NCI-H1092 treated with DMSO at 0.1 percent for 48 hours (cell line): Measurements from ENCODE around the gene HEPACAM2.

Source experiments
- DNase-seq: peaks from one replicate; lab custom pipeline; 2025; lab: John Stamatoyannopoulos, UW

The HEPACAM2 gene

GRCh38 chr7:93202594-93203250, 23.5 kb downstream of the HEPACAM2 start:
- peak; percentile 32 for DNase-seq

- no peak for DNase-seq
Measured at GRCh38 chr7:93198472-93198871, 27.8 kb downstream of the HEPACAM2 start.

- no peak for DNase-seq
Measured at GRCh38 chr7:93196336-93196735, 29.9 kb downstream of the HEPACAM2 start.

- no peak for DNase-seq
Measured at GRCh38 chr7:93194386-93194785, 31.9 kb downstream of the HEPACAM2 start.

GRCh38 chr7:93188870-93189634, 37.2 kb downstream of the HEPACAM2 start:
- DNase-seq, result no peak

- DNase-seq, result no peak
Measured at GRCh38 chr7:93185303-93186027, 40.8 kb downstream of the HEPACAM2 start.

GRCh38 chr7:93179173-93179572, 47.1 kb downstream of the HEPACAM2 start:
- no peak for DNase-seq

- peak; percentile 73 for DNase-seq
Measured at GRCh38 chr7:93178213-93178612, 48.1 kb downstream of the HEPACAM2 start.

- DNase-seq, result no peak
Measured at GRCh38 chr7:93176992-93177580, 49.2 kb downstream of the HEPACAM2 start.

GRCh38 chr7:93175219-93175618, 51.0 kb downstream of the HEPACAM2 start:
- DNase-seq, result no peak

- no peak for DNase-seq
Measured at GRCh38 chr7:93172683-93173082, 53.6 kb downstream of the HEPACAM2 start.

GRCh38 chr7:93171606-93172226, 54.6 kb downstream of the HEPACAM2 start:
- no peak for DNase-seq

- no peak for DNase-seq
Measured at GRCh38 chr7:93165447-93165846, 60.8 kb downstream of the HEPACAM2 start.

- DNase-seq, result no peak
Measured at GRCh38 chr7:93164766-93165165, 61.5 kb downstream of the HEPACAM2 start.

GRCh38 chr7:93161181-93161762, 65.0 kb downstream of the HEPACAM2 start:
- no peak for DNase-seq

- no peak for DNase-seq
Measured at GRCh38 chr7:93160410-93160809, 65.9 kb downstream of the HEPACAM2 start.

GRCh38 chr7:93159490-93159889, 66.8 kb downstream of the HEPACAM2 start:
- DNase-seq, result no peak

- DNase-seq, result no peak
Measured at GRCh38 chr7:93156884-93157283, 69.4 kb downstream of the HEPACAM2 start.

GRCh38 chr7:93150200-93150835, 76.0 kb downstream of the HEPACAM2 start:
- no peak for DNase-seq

GRCh38 chr7:93148727-93149126, 77.5 kb downstream of the HEPACAM2 start:
- no peak for DNase-seq

GRCh38 chr7:93148144-93148543, 78.1 kb downstream of the HEPACAM2 start, which contains the start of gene SAMD9L:
TSS of gene SAMD9L (minus strand) at chr7:93148385. CDS start at chr7:93135971, 12,414 bp downstream.
- no peak for DNase-seq
